DND-41 (cell line): ENCODE data around the gene PAPPA2.

Source experiments
- ATAC-seq: fragments of 200-7000 bp; cut with Tn5 transposase; 3 replicates; pipeline ENCODE4 v1.9.1; 2021; ENCODE audit warnings: low read depth; ENCODE audit not compliant: insufficient read depth
- DNase-seq: peaks from one replicate; pipeline ENCODE4 v3.0.0-alpha.2; 2020
- H2AFZ ChIP-seq: 2 replicates; pipeline ENCODE4 v1.6.0; 2012; ENCODE audit warnings: low read depth, low read length
- H3K27ac ChIP-seq: 2 replicates; pipeline ENCODE4 v1.5.1; 2012; ENCODE audit warnings: low read length, inconsistent platforms
- H3K27me3 ChIP-seq: fragments of 200-600 bp; sonication (generic); 2 replicates; pipeline ENCODE4 v1.6.0; 2012; ENCODE audit warnings: low read length, mild to moderate bottlenecking, inconsistent platforms; ENCODE audit not compliant: insufficient read depth, poor library complexity
- H3K36me3 ChIP-seq: 2 replicates; pipeline ENCODE4 v1.5.1; 2012; ENCODE audit warnings: low read length, inconsistent platforms; ENCODE audit not compliant: insufficient read depth
- H3K4me1 ChIP-seq: 2 replicates; pipeline ENCODE4 v1.5.1; 2012; ENCODE audit warnings: mild to moderate bottlenecking, low read length; ENCODE audit not compliant: insufficient read depth
- H3K4me2 ChIP-seq: 2 replicates; pipeline ENCODE4 v1.6.0; 2012; ENCODE audit warnings: mild to moderate bottlenecking, moderate library complexity, low read length, inconsistent platforms; ENCODE audit not compliant: insufficient read depth
- H3K4me3 ChIP-seq, 2 experiments: fragments of 200-600 bp in 1 of 2; shearing (Covaris generic) in 1 of 2; 2 replicates each; pipeline ENCODE4 v1.5.1; 2012 to 2016; ENCODE audit warnings: inconsistent platforms in 2 of 2, low read length in 2 of 2, mild to moderate bottlenecking in 2 of 2, low read depth in 1 of 2, moderate library complexity in 1 of 2
- H3K79me2 ChIP-seq: 2 replicates; pipeline ENCODE4 v1.6.0; 2012; ENCODE audit warnings: low read length, inconsistent platforms; ENCODE audit not compliant: insufficient read depth
- H3K9ac ChIP-seq: 2 replicates; pipeline ENCODE4 v1.6.0; 2012; ENCODE audit warnings: low read depth, mild to moderate bottlenecking, inconsistent platforms, low read length, moderate library complexity
- H3K9me3 ChIP-seq: 2 replicates; pipeline ENCODE4 v1.5.1; 2012; ENCODE audit warnings: low read length, moderate library complexity, mild to moderate bottlenecking, inconsistent platforms; ENCODE audit not compliant: insufficient read depth, severe bottlenecking
- H4K20me1 ChIP-seq: 2 replicates; pipeline ENCODE4 v1.6.0; 2012; ENCODE audit warnings: low read length; ENCODE audit not compliant: insufficient read depth
- EZH2 ChIP-seq: IDR thresholded peaks from 3 replicates; pipeline ENCODE4 v1.6.1; 2012; ENCODE audit warnings: borderline replicate concordance, low read depth, mild to moderate bottlenecking, moderate library complexity, low read length, inconsistent platforms; ENCODE audit not compliant: severe bottlenecking
- TF ChIP-seq, protein P1 (sequence below): IDR thresholded peaks from 2 replicates; pipeline ENCODE4 v1.5.1; 2012; ENCODE audit warnings: borderline replicate concordance, low read length, moderate library complexity, mild to moderate bottlenecking; ENCODE audit not compliant: poor library complexity, severe bottlenecking; ENCODE audit errors: extremely low read depth

Gene PAPPA2

DNA sequence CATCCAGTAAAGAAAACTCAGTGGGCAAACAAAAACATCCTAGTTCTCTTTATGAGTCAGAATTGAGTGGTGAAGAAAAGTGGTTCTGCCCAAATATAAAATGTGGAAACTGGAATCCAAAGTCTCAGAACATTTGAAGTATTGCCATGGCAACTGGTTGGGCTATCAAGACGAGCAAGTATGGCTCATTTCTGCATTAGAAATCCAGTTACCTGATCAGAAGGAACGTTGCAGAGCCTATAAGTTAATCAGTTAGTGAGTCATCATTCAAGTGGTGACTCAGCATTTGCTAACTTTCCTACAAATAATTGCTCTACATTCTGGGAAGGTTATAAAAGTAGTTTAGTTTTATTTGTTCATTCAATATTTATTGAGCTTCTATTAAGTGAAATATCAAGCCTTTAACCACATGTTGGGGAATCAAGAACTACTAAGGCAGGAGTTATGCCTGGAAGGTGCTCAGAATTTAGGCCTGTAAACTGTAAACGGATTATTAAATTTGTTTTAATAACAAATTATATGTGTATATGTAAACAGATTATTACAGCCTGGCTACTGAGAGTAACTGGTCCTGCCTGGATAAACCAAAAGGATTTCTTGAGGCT is 104.3 kb downstream of the PAPPA2 start:
- TF ChIP-seq, protein P1, sequence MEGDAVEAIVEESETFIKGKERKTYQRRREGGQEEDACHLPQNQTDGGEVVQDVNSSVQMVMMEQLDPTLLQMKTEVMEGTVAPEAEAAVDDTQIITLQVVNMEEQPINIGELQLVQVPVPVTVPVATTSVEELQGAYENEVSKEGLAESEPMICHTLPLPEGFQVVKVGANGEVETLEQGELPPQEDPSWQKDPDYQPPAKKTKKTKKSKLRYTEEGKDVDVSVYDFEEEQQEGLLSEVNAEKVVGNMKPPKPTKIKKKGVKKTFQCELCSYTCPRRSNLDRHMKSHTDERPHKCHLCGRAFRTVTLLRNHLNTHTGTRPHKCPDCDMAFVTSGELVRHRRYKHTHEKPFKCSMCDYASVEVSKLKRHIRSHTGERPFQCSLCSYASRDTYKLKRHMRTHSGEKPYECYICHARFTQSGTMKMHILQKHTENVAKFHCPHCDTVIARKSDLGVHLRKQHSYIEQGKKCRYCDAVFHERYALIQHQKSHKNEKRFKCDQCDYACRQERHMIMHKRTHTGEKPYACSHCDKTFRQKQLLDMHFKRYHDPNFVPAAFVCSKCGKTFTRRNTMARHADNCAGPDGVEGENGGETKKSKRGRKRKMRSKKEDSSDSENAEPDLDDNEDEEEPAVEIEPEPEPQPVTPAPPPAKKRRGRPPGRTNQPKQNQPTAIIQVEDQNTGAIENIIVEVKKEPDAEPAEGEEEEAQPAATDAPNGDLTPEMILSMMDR = no peak
- no peak for TF ChIP-seq EZH2
- H2AFZ ChIP-seq = no peak overlapping the region
- ATAC-seq = no peak
- no peak overlapping the region for H3K27ac ChIP-seq
- no peaks in the 10 kb centered on the region for H3K79me2 ChIP-seq
- H3K9ac ChIP-seq = no peak overlapping the region
- no peaks in the 10 kb centered on the region for H3K36me3 ChIP-seq
- DNase-seq = no peak
- H3K27me3 ChIP-seq = peaks cover 3% of the 10 kb centered on the region
- no peaks in the 10 kb centered on the region for H4K20me1 ChIP-seq
- H3K4me2 ChIP-seq = no peak overlapping the region
- H3K4me1 ChIP-seq = no peaks in the 10 kb centered on the region
- H3K4me3 ChIP-seq = no peak overlapping the region
- no peaks in the 10 kb centered on the region for H3K9me3 ChIP-seq

DNA sequence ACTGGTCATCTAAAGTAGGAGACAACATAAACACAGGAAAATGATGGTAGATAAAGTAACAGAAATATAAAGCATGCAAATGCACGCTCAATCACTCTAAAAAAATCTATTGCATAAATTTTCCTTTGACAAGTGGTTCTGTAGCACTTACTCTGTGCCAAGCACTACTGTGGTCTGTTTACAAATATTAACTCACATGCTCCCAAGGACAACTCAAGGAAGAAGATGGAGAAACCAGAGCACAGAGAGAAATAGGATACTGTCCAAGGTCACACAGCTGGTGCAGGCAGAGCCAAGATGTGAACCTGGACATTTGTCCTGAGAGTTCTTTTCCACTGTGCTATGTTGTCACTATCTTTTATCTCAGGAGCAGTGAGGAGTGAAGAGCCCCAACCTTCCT is 105.2 kb downstream of the PAPPA2 start:
- H3K9ac ChIP-seq = no peak overlapping the region
- H3K4me3 ChIP-seq = no peak overlapping the region
- no peak overlapping the region for H2AFZ ChIP-seq
- no peaks in the 10 kb centered on the region for H3K36me3 ChIP-seq
- peaks cover 3% of the 10 kb centered on the region for H3K27me3 ChIP-seq
- no peaks in the 10 kb centered on the region for H3K79me2 ChIP-seq
- H4K20me1 ChIP-seq = no peaks in the 10 kb centered on the region
- ATAC-seq (no peak), DNase-seq (no peak)
- no peak overlapping the region for H3K27ac ChIP-seq
- no peak overlapping the region for H3K4me2 ChIP-seq
- TF ChIP-seq, protein P1 = no peak
- no peak for TF ChIP-seq EZH2
- H3K9me3 ChIP-seq = no peaks in the 10 kb centered on the region
- no peaks in the 10 kb centered on the region for H3K4me1 ChIP-seq

DNA sequence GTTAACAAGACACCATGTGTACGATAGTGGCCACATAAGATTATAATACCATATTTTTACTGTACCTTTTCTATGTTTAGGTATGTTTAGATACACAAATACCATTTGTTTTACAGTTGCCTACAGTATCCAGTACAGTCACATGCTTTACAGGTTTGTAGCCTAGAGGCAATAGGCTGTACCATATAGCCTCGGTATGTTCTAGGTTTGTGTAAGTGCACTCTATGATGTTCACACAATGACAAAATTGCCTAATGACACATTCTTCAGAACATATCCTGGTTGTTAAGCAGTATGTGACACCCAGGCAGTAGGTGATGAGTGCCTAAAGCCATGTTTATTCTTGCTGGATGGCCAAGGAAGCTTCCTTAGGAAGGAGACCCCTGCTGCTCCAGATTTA is 111.8 kb downstream of the PAPPA2 start:
- Histone ChIP-seq H3K4me2 (no peak overlapping the region), H3K9ac (no peak overlapping the region), H3K27ac (no peak overlapping the region), H2AFZ (no peak overlapping the region), H3K27me3 (no peaks in the 10 kb centered on the region), H3K4me3 (no peak overlapping the region), H3K9me3 (no peaks in the 10 kb centered on the region), H3K4me1 (no peaks in the 10 kb centered on the region), H4K20me1 (no peaks in the 10 kb centered on the region), H3K79me2 (no peaks in the 10 kb centered on the region), H3K36me3 (no peaks in the 10 kb centered on the region)
- no peak for ATAC-seq
- DNase-seq = no peak
- TF ChIP-seq, protein P1 = no peak
- TF ChIP-seq EZH2 = no peak
